Measurements from ENCODE around the gene ZNF462.

Gene ZNF462

DNA sequence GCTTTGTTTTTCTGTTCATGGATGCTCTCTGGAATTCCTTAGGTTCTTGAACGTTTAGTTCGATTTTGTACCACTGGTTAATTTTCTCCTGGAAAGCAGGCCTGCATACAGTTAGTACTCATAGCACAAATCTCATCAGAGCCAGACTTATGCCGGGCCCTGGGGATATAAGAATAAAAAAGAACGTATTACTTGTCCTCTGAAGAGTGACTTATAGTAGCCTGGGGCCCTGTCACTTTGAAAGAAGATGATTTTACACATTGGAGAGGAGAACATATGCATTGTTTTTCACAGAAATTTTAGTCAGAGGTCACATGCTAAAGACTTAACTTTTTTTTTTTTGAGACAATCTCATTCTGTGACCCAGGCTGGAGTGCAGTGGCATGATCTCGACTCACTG is 50.3 kb downstream of the ZNF462 start:
- TF ChIP-seq, protein P1, sequence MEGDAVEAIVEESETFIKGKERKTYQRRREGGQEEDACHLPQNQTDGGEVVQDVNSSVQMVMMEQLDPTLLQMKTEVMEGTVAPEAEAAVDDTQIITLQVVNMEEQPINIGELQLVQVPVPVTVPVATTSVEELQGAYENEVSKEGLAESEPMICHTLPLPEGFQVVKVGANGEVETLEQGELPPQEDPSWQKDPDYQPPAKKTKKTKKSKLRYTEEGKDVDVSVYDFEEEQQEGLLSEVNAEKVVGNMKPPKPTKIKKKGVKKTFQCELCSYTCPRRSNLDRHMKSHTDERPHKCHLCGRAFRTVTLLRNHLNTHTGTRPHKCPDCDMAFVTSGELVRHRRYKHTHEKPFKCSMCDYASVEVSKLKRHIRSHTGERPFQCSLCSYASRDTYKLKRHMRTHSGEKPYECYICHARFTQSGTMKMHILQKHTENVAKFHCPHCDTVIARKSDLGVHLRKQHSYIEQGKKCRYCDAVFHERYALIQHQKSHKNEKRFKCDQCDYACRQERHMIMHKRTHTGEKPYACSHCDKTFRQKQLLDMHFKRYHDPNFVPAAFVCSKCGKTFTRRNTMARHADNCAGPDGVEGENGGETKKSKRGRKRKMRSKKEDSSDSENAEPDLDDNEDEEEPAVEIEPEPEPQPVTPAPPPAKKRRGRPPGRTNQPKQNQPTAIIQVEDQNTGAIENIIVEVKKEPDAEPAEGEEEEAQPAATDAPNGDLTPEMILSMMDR (IDR thresholded peaks at IDR 0.05) = no peak

DNA sequence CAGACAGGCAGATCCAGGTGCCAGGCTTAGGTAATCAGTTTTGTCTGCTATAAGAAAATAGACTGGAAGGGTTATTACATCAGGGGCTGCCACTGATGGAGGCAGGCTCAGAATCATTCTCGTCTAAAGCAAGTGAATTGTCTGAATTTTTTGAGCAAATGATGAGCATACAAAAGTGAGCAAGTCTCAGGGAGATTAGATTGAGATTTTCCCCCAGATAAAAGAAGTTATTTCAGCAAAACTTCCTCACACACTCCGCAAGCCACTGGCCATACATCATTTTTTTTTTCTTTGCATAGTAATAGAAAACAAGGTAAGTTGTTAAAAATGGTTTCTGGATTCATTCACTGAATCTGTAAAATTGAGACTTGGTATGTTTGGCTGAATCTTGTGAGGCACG is 52.9 kb downstream of the ZNF462 start:
- TF ChIP-seq, protein P1 (IDR thresholded peaks at IDR 0.05) = no peak

DNA sequence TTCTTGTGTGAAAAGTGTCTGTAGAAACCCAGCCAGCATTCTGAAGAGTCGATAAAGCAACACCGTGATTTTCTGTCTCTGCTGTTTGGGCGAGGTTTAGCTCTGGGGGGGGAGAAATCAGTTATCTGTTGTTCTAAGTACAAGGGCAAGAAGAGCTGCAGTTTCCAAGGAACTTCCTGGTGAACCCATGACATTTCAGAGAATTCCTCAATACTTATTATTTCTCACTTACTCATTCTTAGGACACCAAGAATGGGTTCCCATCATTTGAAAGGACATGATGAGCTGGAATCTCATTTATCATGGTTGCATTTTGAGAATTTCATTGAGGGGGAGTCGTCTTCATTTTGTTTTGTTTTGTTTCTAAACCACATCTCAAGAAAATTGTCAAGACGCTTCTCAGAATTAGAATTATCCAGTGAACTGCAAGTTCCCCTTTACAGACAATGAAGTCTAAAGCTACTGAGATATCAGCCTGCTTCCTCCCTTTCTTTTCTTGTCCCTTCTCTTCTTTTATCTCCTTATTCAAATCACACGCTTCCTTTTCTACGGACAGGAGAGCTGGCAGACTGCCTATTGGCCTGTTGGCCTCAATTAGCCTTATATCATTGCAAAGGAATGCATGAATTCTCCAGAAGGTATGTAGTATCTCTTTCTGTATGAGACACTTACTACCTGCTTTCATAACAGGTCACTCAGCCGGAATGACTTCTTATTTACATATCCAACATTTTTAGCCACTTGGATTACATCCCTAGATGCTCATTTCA is 53.7 kb downstream of the ZNF462 start:
- TF ChIP-seq, protein P1 (IDR thresholded peaks at IDR 0.05) = no peak

DNA sequence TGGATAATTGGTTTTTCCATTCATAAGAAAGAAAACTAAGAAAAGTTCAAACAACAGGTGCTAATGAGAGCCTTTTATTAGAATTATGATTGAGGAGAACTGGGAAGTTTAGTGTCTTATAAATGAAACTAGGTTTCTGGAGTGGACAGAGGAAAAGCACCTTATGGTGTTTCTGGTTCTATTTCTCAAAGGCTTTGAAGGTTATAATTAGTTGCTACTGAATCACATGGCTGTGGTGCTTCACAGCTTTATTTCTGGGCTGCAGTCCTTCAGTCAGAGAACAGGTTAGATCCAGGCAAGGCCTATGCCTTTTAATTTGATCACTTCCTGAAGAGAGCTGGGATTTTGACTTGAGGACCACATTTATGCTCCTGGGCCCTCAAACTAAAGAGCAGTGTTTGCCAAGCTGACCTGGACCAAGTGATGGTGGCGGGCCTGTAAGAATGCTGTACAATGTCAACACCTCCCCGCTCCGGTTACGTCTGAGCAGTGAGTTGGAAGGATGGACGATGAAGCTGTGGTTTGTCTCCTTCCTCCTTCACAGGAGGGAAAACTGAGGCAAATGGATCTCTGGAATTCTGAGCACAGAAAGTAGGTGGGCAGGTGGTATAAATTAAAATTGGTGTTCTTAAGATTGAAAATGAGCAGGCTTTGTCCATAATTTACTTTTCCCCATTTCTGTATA is 56.0 kb downstream of the ZNF462 start:
- TF ChIP-seq, protein P1 (IDR thresholded peaks at IDR 0.05) = no peak

DNA sequence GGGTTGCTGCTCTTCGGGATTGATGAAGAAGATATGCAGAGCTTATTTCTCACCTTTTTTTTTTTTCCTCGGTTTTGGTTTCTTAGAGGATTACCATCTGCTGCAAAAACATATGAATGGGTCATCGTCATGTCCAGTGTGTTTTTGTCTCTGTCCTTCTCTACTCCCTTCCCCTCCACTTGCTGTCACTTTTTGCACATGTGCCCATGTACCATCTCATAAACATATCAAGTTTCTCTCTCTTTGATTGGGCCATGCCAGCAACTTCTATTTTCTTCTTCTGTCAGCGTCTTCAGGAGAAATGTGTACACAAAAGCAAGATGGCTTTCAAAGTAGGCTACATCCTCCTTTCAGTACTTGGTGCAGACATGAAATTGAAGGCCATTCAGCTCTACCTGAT is 57.1 kb downstream of the ZNF462 start:
- TF ChIP-seq, protein P1 (IDR thresholded peaks at IDR 0.05) = no peak

DNA sequence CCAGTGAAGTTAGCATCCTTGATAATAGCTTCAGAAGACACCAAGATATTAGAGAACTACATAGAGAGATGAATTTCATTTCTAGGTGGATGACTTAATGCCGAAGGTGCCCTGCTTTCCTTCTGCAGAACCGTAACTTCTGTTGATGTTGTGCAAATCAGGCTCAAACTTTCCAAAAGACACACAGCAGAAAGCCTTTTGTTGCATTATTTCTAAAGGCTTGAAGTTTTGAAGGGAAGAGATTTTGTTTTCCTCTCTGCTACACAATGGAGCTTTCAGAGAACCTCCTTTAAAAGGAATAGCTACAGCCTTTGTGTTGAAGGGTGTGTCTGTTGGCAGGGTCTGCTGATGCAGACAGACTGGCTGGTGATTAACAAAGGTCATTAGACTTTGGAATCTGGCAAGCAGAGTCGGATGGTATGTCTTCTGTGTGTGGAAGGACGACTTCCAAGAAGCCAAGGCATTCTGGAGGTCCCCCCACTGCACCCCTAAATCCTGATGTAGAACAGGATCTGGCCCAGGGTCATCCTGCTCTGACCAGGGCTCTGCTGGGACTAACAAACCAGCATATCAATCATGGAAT is 57.8 kb downstream of the ZNF462 start:
- TF ChIP-seq, protein P1 (IDR thresholded peaks at IDR 0.05) = no peak

DNA sequence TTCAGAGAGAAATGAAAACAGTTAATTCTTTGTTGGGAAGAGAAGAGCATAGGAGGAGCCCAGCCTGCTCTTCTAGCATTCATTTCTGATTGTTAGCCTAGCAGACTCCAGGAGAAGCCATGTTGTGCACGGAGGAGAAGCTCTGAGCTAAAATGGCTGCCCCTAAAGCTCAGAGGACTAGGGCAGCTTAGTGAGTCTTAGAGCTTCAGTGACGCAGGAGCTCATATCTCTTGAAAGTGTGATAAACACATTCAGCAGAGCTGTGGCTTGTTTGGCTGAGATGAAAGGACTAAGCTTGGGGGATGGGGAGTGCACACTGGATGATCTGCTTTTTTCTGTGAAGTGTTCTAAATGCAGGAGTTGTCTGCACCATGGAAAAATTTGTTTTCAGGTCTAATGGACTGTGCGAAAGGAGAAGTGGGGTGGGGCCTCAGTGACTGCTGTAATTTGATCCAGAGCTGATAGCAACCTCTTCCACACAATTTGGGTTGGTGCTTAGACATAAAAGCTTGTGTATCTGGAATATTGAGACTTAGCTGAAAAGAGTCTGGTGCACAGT is 58.5 kb downstream of the ZNF462 start:
- TF ChIP-seq, protein P1 (IDR thresholded peaks at IDR 0.05) = no peak
